Thyroid gland (tissue), 4 donors: ENCODE measurements around the gene OSBP2.

ENCODE experiments used
- POLR2A ChIP-seq, 2 donors: fragments of 450-650 bp; IDR thresholded peaks; one replicate each; pipeline ENCODE4 v1.6.1; 2017; ENCODE audit warnings: antibody characterized with exemption in 2 of 2, mild to moderate bottlenecking in 2 of 2, moderate library complexity in 1 of 2
- TF ChIP-seq, protein P1 (sequence below), 6 experiments: fragments of 200-600 bp in 3 of 6; fragments of 450-650 bp in 3 of 6; sonication (generic) in 3 of 6; IDR thresholded peaks; one replicate each; pipeline ENCODE4 v1.5.1; 2016 to 2019; ENCODE audit warnings: antibody characterized with exemption in 6 of 6, mild to moderate bottlenecking in 2 of 6, inconsistent platforms in 1 of 6, moderate library complexity in 1 of 6

- TF ChIP-seq, protein P1, sequence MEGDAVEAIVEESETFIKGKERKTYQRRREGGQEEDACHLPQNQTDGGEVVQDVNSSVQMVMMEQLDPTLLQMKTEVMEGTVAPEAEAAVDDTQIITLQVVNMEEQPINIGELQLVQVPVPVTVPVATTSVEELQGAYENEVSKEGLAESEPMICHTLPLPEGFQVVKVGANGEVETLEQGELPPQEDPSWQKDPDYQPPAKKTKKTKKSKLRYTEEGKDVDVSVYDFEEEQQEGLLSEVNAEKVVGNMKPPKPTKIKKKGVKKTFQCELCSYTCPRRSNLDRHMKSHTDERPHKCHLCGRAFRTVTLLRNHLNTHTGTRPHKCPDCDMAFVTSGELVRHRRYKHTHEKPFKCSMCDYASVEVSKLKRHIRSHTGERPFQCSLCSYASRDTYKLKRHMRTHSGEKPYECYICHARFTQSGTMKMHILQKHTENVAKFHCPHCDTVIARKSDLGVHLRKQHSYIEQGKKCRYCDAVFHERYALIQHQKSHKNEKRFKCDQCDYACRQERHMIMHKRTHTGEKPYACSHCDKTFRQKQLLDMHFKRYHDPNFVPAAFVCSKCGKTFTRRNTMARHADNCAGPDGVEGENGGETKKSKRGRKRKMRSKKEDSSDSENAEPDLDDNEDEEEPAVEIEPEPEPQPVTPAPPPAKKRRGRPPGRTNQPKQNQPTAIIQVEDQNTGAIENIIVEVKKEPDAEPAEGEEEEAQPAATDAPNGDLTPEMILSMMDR (IDR thresholded peaks at IDR 0.05), result no peak
- no peak for TF ChIP-seq POLR2A (IDR thresholded peaks at IDR 0.05)
Observed at GRCh38 chr22:30891443-30891755, 196.7 kb downstream of the OSBP2 start.
